Kidney epithelial cell (primary cell): ENCODE results near the gene SEC14L1. TPM values are rescaled to one million over a fixed set of nuclear protein-coding genes. Genes with fewer than 3 reads are reported as not detected.

ENCODE experiments used
- DNase-seq: peaks from one replicate; pipeline ENCODE4 v3.0.0-alpha.2; 2010; ENCODE audit warnings: low read depth
- H3K27me3 ChIP-seq: 2 replicates; pipeline ENCODE4 v1.6.0; 2011; ENCODE audit warnings: low read length; ENCODE audit not compliant: control insufficient read depth, insufficient read depth
- H3K36me3 ChIP-seq: 2 replicates; pipeline ENCODE4 v1.5.1; 2011; ENCODE audit warnings: low read length; ENCODE audit not compliant: control insufficient read depth, insufficient read depth
- H3K4me3 ChIP-seq: 2 replicates; pipeline ENCODE4 v1.5.1; 2011; ENCODE audit warnings: low read depth, mild to moderate bottlenecking, control low read depth, low read length
- CTCF ChIP-seq: IDR thresholded peaks from 2 replicates; pipeline ENCODE4 v1.5.1; 2011; ENCODE audit warnings: mild to moderate bottlenecking, moderate library complexity, low read length, control low read depth, inconsistent platforms; ENCODE audit not compliant: insufficient read depth, poor library complexity, severe bottlenecking
- total RNA-seq: library from RNA; depleted of rRNA; stranded (reverse); fragments of >200 nt; gene quantifications from 2 replicates; pipeline ENCODE4 v1.2.3, GENCODE V29; 2015

SEC14L1 gene
- total RNA-seq, 1 donor from 2014 or later: 41.6 TPM

- no peak for DNase-seq
- no peak for TF ChIP-seq CTCF
- H3K27me3 ChIP-seq: no peaks in the 10 kb centered on the region
- H3K4me3 ChIP-seq: no peak overlapping the region
- H3K36me3 ChIP-seq: no peaks in the 10 kb centered on the region
Observed at GRCh38 chr17:77161953-77162352, 21.2 kb downstream of the SEC14L1 start.

DNA sequence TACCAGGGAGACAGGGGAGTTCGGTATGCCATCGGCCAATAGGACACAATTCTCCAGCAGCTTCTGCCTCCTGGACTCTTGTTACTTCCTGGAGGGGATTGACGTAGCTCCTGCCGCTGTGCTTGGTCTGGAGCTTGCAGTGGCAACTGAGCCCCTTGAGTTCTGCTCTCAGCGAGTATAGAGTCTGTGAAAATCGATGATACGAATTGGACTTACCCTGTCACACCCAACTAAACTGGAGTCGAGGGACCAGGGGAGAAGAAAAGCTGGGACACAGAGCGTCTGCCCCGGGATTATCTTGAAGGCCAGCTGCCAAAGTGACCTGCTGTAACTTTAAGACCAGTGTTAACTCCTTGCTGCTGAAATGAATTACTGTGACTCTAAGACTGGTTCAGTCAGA, 22.2 kb downstream of the SEC14L1 start:
- no peak for DNase-seq
- H3K4me3 ChIP-seq: no peak overlapping the region
- no peaks in the 10 kb centered on the region for H3K27me3 ChIP-seq
- H3K36me3 ChIP-seq: no peaks in the 10 kb centered on the region
- no peak for TF ChIP-seq CTCF

GRCh38 chr17:77163511-77164280, 22.9 kb downstream of the SEC14L1 start:
- no peak for TF ChIP-seq CTCF
- H3K4me3 ChIP-seq: no peak overlapping the region
- DNase-seq: no peak

DNA sequence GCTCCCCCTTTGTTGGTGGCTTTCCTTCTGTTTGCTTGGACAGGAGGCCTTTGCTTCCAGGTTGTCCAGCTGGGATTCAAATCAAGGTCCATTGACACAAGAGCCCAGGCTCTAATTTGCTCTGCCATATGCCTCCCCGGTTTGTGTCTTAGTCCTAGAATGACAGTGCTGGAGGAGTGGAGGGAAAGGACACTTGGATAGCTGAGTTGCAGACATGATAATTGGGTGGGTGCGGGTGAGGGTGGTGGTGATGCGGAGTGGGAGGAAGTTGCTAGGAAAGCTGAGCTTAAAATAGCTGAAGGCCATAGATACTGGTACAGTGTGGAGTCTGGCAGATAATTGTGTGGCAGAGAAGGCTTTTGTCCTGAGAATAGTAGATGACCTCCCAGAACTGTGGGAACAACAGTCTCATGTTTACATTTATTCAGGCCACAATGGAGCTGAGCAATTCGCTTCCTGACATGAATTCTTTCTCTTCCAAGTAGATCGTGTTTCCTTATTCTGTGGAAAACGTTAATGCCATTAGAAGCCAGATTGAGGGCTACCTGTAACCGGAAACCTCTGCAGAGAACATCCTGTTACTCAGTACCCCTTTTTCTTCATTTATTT, 23.8 kb downstream of the SEC14L1 start:
- H3K27me3 ChIP-seq: no peaks in the 10 kb centered on the region
- peaks cover 1% of the 10 kb centered on the region for H3K36me3 ChIP-seq
- no peak for DNase-seq
- TF ChIP-seq CTCF: no peak
- H3K4me3 ChIP-seq: no peak overlapping the region

More at GRCh38 chr17:77163511-77164280, 22.9 kb downstream of the SEC14L1 start:
- no peaks in the 10 kb centered on the region for H3K27me3 ChIP-seq
- no peaks in the 10 kb centered on the region for H3K36me3 ChIP-seq

GRCh38 chr17:77165577-77165976, 24.8 kb downstream of the SEC14L1 start:
- no peak for TF ChIP-seq CTCF
- no peak for DNase-seq
- peaks cover 1% of the 10 kb centered on the region for H3K36me3 ChIP-seq

More at GRCh38 chr17:77165577-77165976, 24.8 kb downstream of the SEC14L1 start:
- Histone ChIP-seq H3K27me3 (no peaks in the 10 kb centered on the region), H3K4me3 (no peak overlapping the region)
